Activated CD8-positive, alpha-beta T cell treated with anti-CD3 and anti-CD28 coated beads, Interleukin-2, amount 10 ng/mL, durations not matched to agents 7 days and 5 days (primary cell): Measurements from ENCODE around the gene EN1. TPM values are rescaled to one million over a fixed set of nuclear protein-coding genes. Genes with fewer than 3 reads are reported as not detected.
A peak's percentile ranks its signal among the peaks of the same experiment; 100 is the strongest.

Source experiments
- ATAC-seq: fragments of 150-1000 bp; cut with Tn5 transposase; one replicate; pipeline ENCODE4 v1.10.0; 2021; ENCODE audit warnings: moderate library complexity
- CTCF ChIA-PET: fragments of 350-600 bp; sonication (Branson Sonifier 250); formaldehyde crosslinking; loops from one replicate; lab custom pipeline; 2021; ENCODE audit warnings: antibody characterized with exemption; lab: Charles Lee
- POLR2A ChIA-PET: fragments of 350-600 bp; sonication (Branson Sonifier 250); formaldehyde crosslinking; loops from one replicate; lab custom pipeline; 2021; ENCODE audit warnings: antibody characterized with exemption; lab: Charles Lee
- DNase-seq: peaks from one replicate; pipeline ENCODE4 v3.0.0-alpha.2; 2020
- H3K27ac Mint-ChIP-seq: one replicate; pipeline ENCODE4 v1.8.0; 2021; ENCODE audit warnings: mild to moderate bottlenecking, mixed read lengths
- H3K27me3 Mint-ChIP-seq: one replicate; pipeline ENCODE4 v1.8.0; 2021; ENCODE audit warnings: low read depth, mixed read lengths
- H3K36me3 Mint-ChIP-seq: one replicate; pipeline ENCODE4 v1.8.0; 2021; ENCODE audit warnings: low read depth, mixed read lengths
- H3K4me1 Mint-ChIP-seq: one replicate; pipeline ENCODE4 v1.8.0; 2021; ENCODE audit warnings: low read depth, mixed read lengths
- H3K4me3 Mint-ChIP-seq: one replicate; pipeline ENCODE4 v1.8.0; 2021; ENCODE audit warnings: mild to moderate bottlenecking, mixed read lengths
- H3K9me3 Mint-ChIP-seq: one replicate; pipeline ENCODE4 v1.8.0; 2022; ENCODE audit warnings: mixed read lengths; ENCODE audit not compliant: insufficient read depth
- total RNA-seq, 2 experiments: library from RNA; stranded (reverse); gene quantifications; one replicate each; pipeline ENCODE4 v1.2.3, GENCODE V29; 2021

Gene EN1
- total RNA-seq, 2 experiments from 2014 or later, result not detected

DNA sequence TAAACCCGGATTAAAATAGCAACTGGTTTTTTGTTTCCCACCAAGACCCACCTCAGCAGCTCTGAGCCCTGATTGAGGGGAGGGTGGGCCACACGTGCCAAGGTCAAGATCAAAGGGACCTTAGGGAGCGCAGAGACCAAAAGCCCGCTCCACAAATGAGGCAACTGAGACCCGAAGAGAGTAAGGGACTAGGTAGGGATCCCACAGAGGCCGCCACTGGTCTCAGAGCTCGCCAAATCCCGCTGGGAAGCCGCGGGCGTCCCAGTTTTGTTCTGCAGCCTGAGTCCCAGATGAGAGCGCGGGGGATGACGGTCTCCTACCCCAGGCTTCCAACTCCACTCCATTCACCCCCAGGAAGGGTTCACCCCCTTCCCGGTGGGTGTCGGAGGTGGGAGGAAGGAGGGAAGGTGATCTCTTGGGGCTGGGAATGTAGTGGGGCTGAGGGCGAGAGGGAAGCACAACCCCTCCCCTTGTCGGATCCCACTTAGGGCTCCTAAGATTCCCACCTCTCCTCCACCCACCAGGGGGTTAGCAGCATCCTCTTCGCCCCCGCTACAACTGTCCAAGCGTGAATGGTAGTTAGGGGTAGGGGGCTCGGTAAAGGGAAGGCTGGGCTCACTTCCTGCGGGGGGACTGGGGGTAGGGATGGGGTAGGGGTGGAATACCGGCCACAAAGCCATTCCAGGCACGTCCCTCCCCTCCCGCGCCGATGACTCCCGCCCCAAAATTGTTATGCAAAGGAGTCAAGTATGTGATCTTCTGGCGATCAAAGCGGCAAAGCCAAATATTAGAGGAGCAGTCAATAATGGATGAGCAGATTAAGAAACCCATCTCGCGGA lies 7.3 kb upstream of the EN1 start:
- Mint-ChIP-seq H3K4me3 (no peak overlapping the region), H3K4me1 (peaks cover 11% of the 10 kb centered on the region), H3K27me3 (peaks cover 79% of the 10 kb centered on the region), H3K27ac (no peak overlapping the region), H3K9me3 (no peaks in the 10 kb centered on the region), H3K36me3 (peaks cover 2% of the 10 kb centered on the region)
- ChIA-PET CTCF (interaction anchor here (0.7 to 2.9 kb wide), 21 partner anchors 10 to 1212 kb away, joined by 3 to 26 read pairs (median 4); no protein-coding TSS in a partner anchor), POLR2A (no interaction called here)
- ATAC-seq (no peak), DNase-seq (no peak)

DNA sequence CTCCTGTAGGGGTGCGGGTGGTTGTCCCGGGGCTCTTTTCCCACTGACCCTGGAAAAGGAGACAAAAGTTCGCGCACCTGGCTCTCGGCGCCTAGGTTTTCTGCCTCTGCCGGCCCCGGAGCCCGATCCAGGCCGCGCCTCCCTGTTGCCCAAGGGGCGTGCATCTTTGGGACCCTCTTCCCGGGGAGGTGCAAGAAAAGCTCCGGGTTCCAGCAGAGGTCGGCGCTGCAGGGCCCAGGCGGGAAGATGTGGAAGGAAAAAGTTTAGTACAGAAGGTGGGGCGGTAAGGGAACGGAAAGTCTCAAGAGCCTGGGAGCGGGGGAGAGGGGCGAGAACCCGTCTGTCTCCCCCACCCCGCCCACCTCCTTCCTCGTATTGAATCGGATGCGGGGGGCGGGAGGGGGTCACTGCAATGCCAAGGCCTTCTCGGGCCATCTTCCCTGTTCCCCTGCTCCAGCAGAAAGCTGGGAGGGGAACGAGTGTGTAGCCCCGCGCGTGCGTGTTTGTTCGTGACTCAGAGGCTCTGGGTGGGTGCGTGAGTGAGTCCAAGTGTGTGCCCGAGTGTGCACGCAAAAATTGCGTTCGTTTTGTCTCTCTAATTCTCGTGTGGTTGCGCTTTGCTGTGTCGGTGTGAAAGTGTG lies 6.3 kb upstream of the EN1 start:
- DNase-seq (no peak), ATAC-seq (no peak)
- Mint-ChIP-seq H3K36me3 (peaks cover 5% of the 10 kb centered on the region), H3K4me1 (peaks cover 13% of the 10 kb centered on the region), H3K9me3 (no peaks in the 10 kb centered on the region), H3K4me3 (peak overlapping the region; percentile 5), H3K27ac (peak overlapping the region; percentile 27), H3K27me3 (peaks cover 79% of the 10 kb centered on the region)
- ChIA-PET POLR2A (no interaction called here), CTCF (interaction anchor here (2.9 kb wide), 1 partner anchor 9 kb away, joined by 24 read pairs; no protein-coding TSS in a partner anchor)

DNA sequence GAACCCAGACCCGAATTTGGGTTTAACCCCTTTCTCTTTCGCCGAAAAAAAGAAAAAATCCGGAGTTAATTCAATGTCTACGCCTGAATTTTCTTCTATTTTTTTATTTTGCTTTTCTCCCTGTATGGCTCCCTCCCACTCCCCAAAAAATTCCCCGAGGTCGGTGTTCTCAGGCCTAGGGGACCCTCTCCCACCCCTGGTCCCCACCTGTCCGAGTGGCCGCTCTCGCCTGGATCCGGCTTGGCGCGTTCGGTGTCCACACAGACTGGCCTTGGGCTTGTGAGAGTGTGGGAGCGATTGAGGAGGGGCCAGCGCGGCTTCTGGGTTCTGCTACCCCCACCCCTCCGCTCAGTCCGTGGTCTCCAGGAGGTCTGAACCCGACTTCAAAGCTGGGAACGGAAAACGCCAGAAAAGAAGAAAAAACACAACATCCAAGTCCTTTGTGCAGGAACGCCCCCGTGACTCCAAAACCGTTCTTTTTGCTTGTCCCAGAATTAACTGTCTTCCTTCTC lies 5.7 kb upstream of the EN1 start:
- ChIA-PET POLR2A (no interaction called here), CTCF (interaction anchor here (2.9 kb wide), 1 partner anchor 8 kb away, joined by 24 read pairs; no protein-coding TSS in a partner anchor)
- H3K36me3 Mint-ChIP-seq, result peaks cover 7% of the 10 kb centered on the region
- H3K9me3 Mint-ChIP-seq, result no peaks in the 10 kb centered on the region
- no peak for ATAC-seq
- peaks cover 82% of the 10 kb centered on the region for H3K27me3 Mint-ChIP-seq
- no peak overlapping the region for H3K27ac Mint-ChIP-seq
- H3K4me3 Mint-ChIP-seq, result peak overlapping the region; percentile 5
- H3K4me1 Mint-ChIP-seq, result peaks cover 15% of the 10 kb centered on the region
- no peak for DNase-seq

- ATAC-seq (no peak), DNase-seq (no peak)
- ChIA-PET CTCF (no interaction called here), POLR2A (no interaction called here)
- H3K4me3 Mint-ChIP-seq, result no peak overlapping the region
- H3K36me3 Mint-ChIP-seq, result peaks cover 9% of the 10 kb centered on the region
- H3K9me3 Mint-ChIP-seq, result no peaks in the 10 kb centered on the region
- peaks cover 79% of the 10 kb centered on the region for H3K27me3 Mint-ChIP-seq
- H3K4me1 Mint-ChIP-seq, result peaks cover 16% of the 10 kb centered on the region
- H3K27ac Mint-ChIP-seq, result peak overlapping the region; percentile 14
Observed at GRCh38 chr2:118852605-118853128, 5.2 kb upstream of the EN1 start.

GRCh38 chr2:118851650-118852049 lies 4.2 kb upstream of the EN1 start:
- Mint-ChIP-seq H3K4me3 (no peak overlapping the region), H3K27me3 (peaks cover 77% of the 10 kb centered on the region), H3K27ac (no peak overlapping the region), H3K4me1 (peaks cover 17% of the 10 kb centered on the region), H3K9me3 (no peaks in the 10 kb centered on the region), H3K36me3 (peaks cover 10% of the 10 kb centered on the region)
- ATAC-seq (no peak), DNase-seq (no peak)
- POLR2A ChIA-PET, result no interaction called here
- CTCF ChIA-PET, result no interaction called here

DNA sequence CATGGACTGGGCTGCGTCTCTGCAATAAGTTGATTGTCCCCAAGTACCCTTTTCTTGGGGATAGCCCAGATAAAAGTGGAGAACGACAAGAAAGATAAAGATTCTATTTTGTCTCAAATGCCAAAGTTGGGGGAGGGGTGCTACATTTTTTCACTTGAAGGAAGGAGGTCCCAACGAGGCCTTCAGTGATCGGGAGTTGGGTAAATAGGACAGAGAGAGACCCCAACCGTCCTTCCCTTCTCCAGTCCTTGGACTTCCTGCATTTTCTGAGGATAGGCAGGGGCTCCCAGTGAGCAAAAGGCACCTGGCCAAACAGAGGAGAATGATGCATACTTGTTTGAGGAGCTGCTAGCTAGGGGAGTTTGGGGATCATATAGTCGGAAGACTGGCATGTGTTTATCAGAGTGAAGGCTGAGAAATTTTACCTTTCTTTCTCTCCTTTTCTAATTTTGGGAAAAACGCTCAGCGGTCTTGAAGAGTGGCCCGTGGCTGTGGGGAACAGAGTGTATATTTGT lies 3.5 kb upstream of the EN1 start:
- no peak for DNase-seq
- POLR2A ChIA-PET, result no interaction called here
- Mint-ChIP-seq H3K4me3 (no peak overlapping the region), H3K27ac (peak overlapping the region; percentile 12), H3K9me3 (no peaks in the 10 kb centered on the region), H3K36me3 (peaks cover 12% of the 10 kb centered on the region), H3K27me3 (peaks cover 73% of the 10 kb centered on the region), H3K4me1 (peaks cover 11% of the 10 kb centered on the region)
- CTCF ChIA-PET, result interaction anchor here (1.0 kb wide), 1 partner anchor 629 kb away, joined by 3 read pairs; no protein-coding TSS in a partner anchor
- ATAC-seq, result no peak

- ChIA-PET CTCF (interaction anchor here (1.0 to 1.2 kb wide), 2 partner anchors 23 to 628 kb away, joined by 3 read pairs; no protein-coding TSS in a partner anchor), POLR2A (no interaction called here)
- Mint-ChIP-seq H3K4me1 (peaks cover 10% of the 10 kb centered on the region), H3K4me3 (no peak overlapping the region), H3K36me3 (peaks cover 15% of the 10 kb centered on the region), H3K27me3 (peaks cover 79% of the 10 kb centered on the region), H3K27ac (peak overlapping the region; percentile 39), H3K9me3 (no peaks in the 10 kb centered on the region)
- DNase-seq (no peak), ATAC-seq (no peak)
Observed at GRCh38 chr2:118850168-118850900, 2.9 kb upstream of the EN1 start.

GRCh38 chr2:118849226-118850167 lies 2.0 kb upstream of the EN1 start:
- Mint-ChIP-seq H3K4me3 (peak overlapping the region; percentile 22), H3K27me3 (peaks cover 80% of the 10 kb centered on the region), H3K36me3 (peaks cover 17% of the 10 kb centered on the region), H3K27ac (peak overlapping the region; percentile 43), H3K4me1 (peaks cover 10% of the 10 kb centered on the region), H3K9me3 (no peaks in the 10 kb centered on the region)
- ATAC-seq (no peak), DNase-seq (no peak)
- POLR2A ChIA-PET, result interaction anchor here (0.6 kb wide), 1 partner anchor 844 kb away, joined by 3 read pairs; no protein-coding TSS in a partner anchor
- CTCF ChIA-PET, result interaction anchor here (1.2 to 1.4 kb wide), 2 partner anchors 11 to 23 kb away, joined by 3 to 5 read pairs; no protein-coding TSS in a partner anchor

GRCh38 chr2:118848381-118849225 lies 1.2 kb upstream of the EN1 start:
- Mint-ChIP-seq H3K27me3 (peaks cover 78% of the 10 kb centered on the region), H3K27ac (peak overlapping the region; percentile 52), H3K4me1 (peaks cover 10% of the 10 kb centered on the region), H3K4me3 (peak overlapping the region; percentile 49), H3K9me3 (no peaks in the 10 kb centered on the region), H3K36me3 (peaks cover 15% of the 10 kb centered on the region)
- ChIA-PET CTCF (interaction anchor here (1.4 kb wide), 1 partner anchor 12 kb away, joined by 5 read pairs; no protein-coding TSS in a partner anchor), POLR2A (interaction anchor here (0.6 kb wide), 1 partner anchor 843 kb away, joined by 3 read pairs; no protein-coding TSS in a partner anchor)
- ATAC-seq (no peak), DNase-seq (no peak)
